Stimulated activated CD8-positive, alpha-beta memory T cell treated with anti-CD3 and anti-CD28 coated beads, Interleukin-7, amount 100 ng/mL, for 48 hours (primary cell): ENCODE results near the gene YWHAQ.
A peak's percentile ranks its signal among the peaks of the same experiment; 100 is the strongest.

Experiments used
- DNase-seq, 2 donors: peaks; one replicate each; pipeline ENCODE4 v3.0.0-alpha.2; 2020; ENCODE audit warnings: low read depth in 1 of 2; ENCODE audit errors: extremely low read depth in 1 of 2

YWHAQ gene

DNA sequence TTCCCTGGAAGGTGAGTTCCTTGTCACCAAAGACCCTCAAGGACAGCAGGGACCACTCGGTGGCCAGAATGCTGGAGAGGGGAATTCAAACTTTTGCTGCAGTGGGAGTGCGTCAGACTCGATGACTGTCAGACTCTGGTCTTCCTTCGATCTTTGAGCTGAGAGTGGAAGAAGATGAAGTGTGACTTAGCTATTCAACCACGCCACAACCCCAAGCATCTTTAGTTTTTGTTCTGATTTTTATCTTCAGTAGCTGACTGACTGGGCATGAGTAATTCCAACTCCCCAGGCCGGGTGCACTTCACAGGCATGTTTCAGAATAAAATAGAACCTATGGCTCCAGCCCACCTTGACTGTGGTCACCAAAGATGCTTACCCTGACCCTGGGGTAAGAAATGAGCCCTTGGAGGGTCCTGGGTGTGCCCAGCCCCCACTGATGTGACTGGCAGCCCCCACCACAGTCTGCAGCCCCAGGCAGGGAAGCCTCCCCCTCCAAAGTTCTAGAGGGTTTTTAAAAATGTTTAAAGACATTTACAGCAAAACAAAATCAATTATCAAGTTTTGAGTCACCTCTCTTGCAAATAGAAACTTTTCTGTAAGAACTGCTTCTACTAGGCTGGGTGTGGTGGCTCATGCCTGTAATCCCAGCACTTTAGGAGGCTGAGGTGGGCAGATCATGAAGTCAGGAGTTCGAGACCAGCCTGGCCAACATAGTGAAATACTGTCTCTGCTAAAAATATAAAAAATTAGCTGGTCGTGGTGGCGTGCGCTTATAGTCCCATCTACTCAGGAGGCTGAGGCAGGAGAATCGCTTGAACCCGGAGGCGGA is 24.9 kb upstream of the YWHAQ start:
- DNase-seq, result peak; percentile 51 to 81

DNA sequence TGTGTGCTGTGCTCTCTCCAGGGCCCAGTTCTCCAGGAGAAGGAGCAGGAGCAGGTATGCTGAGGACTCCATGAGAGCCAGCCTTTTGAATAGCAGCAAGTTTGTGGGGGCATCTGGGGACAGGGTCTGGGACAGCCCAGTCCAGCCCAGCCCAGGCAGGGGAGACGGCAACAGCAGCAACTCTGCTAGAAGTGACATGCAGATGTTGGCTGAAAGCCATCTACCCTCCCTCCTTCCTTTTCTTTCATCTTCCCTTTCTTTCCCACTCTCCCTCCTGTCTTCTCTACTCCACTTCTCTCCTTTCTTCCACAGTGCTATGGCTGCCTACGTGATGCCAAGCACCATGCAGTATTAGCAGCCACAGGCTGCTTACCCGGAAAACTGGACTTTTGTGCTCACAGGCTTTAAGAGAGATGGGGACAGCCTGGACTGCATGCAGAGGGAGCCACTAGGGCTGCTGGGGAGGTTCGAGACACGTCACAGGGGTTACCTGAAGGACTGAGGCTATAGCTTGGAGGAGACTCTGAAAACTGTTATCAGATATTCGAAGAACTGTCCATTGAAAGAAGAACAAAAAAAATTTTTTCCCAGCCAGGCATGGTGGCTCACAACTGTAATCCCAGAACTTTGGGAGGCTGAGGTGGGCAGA is 23.8 kb upstream of the YWHAQ start:
- DNase-seq, result no peak

DNA sequence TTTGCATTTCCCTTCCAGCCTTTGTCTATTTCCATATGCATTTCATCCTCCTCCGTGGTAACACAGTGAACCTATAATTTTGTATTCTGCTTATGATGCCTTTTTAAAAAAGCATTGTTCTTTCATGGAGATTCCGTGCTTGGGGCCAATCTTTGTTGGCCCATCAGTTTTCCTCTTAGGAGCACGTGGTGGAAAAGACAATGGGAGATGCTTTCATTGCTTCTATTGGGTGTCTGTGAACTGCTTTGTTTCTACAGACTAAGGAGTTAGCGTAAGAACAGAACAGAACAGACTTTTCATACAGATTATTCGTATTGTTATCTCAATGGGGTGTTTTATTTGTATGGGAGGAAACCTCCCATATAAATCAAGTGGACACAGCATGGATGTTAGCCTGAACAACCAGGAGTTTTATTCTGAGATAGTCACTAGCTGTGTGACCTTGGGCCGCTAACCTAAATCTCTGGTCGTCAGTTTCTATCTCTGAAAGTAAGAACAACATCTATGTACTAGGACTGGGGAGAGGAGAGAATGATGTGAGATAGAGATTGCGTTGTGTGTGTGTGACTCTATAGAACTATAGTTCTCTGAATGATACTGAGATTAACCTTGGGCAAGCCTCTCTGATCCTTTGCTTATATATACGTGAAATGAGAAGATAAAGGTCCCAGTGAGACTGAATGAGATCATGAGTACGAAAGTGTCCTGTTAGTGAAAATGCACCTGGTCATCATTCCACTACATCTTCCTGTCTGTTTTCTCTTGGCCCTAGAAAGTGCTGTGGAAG is 22.9 kb upstream of the YWHAQ start:
- no peak for DNase-seq

DNA sequence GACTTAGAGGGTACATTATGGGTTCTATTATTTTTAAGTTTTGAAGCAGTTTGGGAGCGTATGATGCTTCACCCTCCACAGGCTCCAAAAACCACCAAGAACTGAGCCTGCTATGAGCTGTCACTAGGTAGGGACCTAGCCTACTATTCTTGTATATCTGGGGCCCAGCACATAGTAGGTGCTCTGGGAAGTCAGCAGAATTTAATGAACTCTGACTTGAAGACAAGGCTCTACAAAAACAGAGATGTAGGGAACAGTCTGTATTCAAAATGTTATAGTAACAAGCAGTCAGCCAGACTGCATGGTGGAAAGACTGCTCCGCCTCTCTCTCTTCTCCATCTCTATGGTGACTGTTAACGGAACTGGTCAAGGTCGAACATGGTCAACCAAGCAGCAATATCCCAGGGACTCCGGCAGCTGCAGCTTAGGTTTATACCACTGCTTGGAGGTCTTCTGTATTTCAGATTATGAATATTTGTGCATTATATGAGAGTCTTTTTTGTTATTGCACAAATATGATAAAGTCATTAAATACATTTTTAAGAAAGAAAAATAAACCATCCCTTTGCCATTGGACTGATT is 22.2 kb upstream of the YWHAQ start:
- DNase-seq, result no peak

DNA sequence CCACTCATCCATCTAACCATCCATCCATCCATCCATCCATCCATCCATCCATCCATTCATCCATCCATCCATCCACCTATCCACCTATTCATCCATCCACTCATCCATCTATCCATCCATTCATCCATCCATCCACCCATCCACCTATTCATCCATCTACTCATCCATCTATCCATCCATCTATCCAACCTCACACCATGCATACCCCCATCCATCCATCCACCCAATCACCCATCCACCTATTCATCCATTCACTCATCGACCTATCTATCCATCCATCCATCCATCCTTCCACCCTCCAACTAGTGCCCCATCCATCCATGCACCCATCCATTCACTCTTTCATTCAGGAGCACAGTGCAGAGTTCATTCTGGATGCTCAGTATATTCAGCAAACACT is 21.5 kb upstream of the YWHAQ start:
- DNase-seq, result no peak

DNA sequence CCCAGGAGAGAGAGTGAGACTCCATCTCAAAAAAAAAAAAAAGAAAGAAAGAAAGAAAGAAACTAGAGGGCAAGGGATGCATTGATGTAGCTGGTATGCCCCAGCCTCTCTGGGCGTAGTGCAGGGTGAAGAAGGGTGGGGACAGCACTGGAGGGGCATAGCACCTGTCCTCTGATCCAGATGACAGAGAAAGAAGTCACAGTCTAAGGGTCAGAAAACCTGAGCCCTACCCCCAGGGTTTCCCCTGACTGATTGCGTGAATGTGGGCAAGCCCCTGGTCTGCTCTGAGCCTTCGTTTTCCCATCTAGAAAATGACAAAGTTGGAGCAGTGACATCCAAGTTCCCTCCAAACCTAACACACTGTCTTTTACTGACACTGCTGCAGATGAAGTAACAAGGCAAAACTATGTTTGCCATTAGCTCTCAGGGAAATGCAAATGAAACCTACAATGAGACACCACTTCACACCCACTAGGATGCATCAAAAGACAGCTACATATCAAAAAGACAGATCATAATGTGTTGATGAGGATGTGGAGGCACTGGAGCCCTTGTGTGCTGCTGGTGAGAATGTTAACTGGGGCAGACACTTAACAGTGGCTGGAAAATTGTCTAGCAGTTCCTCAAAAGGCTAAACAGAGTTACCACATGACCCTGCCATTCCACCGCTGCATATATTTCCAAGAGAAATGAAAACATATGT is 19.5 kb upstream of the YWHAQ start:
- DNase-seq, result no peak

DNA sequence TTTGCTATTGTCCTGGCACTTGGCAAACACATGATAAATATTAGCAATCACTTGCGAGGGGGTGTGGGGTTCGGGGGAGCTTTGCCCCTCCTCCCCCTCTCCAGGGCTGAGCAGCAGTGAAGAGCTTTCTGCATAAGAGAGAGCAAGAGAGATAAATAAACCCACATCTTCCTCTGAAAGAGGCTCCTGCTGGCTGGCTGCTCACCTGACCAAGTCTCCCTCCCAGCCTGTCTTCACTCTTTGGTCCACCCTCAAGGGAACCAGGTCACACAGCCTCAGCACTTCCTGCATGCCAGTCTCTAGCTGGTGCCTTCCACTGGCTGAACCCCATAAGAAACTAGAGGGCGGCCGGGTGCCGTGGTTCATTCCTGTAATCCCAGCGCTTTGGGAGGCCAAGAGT is 18.5 kb upstream of the YWHAQ start:
- DNase-seq, result no peak

DNA sequence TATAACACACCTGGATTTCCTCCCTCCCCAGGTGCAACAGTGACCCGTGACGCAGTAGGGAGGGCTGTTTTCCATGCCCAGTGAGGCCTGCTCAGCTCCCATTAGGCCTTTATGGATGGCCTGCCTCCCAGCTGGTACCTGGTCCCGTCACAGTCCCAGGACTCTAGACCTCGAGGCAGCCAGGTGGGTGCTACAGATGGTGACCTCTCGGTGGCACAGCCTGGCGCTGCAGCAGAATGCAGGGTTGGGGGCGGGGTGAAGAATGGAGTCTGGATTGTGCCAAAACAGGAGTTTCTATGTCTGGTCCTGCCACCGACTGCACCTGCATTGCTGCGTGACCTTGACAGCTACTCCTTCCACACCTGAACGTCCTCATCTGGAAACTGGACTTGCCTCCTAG is 18.0 kb upstream of the YWHAQ start:
- no peak for DNase-seq

DNA sequence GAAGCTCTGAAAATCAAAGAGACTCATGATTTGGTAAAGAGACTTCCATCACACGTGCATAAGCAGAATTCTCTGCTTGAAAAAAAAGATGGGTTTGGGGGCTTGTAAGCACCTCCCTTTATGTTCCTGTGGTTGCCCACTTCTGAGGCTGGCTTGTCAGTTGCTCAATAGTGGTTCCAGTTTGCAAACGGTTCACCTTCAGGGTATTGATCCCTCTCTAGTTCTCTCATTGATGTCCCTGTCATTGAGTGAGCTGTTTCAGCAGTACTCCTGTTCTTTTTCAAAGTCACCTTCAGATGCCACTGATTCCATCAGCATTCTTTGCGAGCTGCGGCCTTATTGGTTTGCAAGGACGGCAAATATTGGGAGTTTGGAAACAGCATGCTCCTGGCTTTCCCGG is 17.1 kb upstream of the YWHAQ start:
- DNase-seq, result no peak

DNA sequence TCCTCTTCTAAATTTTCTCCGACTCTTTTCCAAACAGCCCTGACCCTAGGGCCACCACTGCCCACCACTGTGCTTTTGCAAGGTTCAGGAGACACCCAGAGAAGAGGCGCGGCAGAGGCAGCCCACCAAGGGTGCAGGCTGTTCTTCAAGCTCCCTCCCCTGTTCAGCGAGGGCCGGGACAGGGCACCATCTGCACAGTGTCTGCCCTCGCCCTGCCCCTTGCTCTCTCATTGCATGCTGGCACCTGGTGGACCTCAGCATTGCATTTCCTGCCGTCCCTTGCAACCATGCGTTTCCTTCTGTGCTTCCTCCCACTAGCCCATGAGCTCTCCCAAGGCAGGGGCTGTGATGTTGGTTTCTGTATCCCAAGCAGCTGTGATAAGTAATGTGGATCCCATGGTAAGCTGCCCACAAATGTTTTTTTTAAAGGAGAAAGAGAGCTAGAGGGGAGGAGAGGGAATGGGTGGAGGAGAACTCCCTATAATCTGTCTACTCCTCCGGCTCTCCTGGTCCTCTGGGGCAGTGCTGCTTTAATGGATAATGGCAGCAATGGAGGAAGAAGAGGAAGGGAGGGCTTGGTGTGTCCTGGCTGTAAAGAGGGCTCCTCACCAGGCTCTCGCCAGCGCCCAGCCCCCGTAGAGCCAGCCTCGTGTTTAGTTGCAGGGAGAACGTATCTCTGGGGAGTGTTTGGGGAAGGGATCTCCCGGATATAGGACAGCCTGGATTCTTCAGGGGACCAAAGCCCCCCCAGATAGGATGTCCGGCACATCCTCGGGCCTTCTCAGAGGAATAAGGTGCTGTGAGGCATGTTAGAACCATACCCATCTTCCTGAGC is 15.6 kb upstream of the YWHAQ start:
- no peak for DNase-seq

DNA sequence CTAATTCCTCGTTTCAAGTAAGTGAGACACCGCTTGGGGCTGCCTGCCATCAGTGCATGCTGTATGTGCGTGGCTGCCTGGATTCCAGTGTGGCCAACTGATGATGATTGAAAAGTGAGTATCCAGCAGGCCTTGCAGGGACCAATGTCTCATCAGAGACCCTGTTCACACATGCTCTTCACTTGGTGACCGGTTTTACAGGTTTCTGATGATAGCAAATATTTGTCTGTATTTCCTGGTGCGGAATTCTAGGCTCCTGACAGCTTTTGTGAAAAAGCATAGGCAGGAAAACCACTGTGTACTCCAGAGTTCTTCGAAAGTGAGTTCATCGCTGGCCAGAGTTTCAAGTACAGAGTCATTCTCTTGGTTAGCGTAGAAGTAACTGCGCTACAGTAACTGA is 13.8 kb upstream of the YWHAQ start:
- DNase-seq, result no peak

DNA sequence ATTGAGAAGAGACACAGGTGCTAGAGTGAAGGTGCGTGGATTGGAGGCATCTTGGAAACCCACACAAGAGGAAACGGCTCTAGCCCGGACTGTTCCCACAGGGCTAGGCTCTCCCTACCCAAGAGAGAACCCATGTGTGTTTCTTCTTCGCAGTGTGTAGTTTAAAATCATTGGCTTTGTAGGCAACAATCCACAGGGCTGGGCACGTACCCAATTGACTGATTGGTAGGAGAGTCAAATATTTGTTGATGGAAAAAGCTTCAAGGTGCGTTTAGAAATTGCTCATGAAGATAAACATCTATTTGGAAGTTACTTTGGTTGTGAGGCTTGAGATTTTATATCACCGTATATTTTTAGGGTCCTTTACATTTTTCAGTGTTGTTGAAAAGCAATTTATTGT is 13.2 kb upstream of the YWHAQ start:
- no peak for DNase-seq

DNA sequence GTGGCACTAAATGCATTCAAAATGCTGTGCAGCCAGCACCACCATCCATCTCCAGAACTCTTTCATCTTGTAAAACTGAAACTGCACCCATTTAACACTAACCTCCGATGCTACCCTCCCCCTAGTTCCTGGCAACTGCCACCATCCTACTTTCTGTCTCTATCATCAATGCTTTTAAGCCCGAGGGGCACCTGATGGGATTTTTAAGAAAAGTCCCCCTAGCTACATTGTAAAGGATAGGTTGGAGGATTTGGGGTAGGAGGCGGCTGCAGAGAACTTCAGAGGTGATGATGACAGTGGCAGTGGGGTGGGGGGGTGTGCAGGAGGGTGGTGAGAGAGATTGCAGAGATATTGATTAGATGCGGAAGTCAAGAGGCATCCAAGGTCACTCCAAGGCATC is 10.8 kb upstream of the YWHAQ start:
- peak in 1 of 2 donors; percentile 46 for DNase-seq

DNA sequence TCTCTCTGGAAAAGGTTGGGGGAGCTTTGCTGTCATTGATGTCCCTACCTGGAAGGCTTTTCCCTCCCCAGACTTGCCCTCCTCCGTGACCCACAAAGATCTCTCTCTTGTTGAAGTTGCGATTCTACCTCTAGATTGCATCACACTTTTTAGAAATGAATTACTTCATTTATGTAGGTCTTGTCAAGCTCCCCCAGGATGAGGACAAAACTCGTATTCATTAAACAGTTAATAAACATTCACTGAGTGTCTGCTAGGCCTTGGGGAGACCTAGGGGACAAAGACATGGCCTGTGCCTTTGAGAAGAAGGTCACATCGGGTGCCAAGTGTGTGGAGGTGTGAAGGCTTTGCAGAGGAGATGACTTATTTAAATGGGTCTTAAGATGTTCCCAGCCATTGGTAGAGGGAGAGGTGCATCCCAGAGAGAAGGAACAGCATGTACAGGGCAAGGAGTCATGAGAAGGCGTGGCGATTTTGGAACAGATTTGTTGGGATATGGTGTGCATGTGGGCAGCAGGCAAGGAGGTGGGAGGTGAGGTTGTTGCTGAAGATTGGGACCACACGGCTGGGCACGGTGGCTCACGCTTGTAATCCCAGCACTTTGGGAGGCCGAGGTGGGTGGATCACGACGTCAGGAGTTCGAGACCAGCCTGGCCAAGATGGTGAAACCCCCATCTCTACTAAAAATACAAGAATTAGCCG is 9.8 kb upstream of the YWHAQ start:
- DNase-seq, result no peak

DNA sequence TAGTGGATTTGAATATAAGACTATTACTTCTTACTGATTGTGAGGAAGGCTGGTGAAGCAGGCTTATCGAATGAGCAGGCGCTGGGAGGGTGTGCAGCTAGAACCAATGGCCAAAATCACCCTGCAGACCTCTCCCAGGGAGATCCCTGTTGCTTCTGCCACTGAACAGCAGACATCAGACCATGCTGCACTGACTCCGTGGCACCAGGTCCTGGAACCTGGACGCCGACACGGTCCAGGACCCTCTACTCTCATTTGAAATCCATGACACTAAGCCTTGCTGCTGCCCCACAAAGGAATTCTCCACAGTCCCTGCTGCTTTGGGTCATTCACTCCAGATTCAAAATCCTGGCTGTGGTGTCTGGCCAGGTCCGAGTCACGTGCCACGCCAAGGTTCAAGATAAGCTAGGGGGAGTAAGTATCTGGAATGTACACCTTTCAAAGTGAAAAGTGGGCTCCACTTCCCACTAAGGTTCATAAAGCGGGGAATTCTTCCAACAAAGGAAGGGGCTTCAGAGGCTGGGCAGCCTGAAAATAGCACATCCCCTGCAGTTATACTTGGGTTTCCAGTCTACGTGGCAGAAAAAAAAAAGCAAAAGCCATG is 9.0 kb upstream of the YWHAQ start:
- DNase-seq, result no peak

DNA sequence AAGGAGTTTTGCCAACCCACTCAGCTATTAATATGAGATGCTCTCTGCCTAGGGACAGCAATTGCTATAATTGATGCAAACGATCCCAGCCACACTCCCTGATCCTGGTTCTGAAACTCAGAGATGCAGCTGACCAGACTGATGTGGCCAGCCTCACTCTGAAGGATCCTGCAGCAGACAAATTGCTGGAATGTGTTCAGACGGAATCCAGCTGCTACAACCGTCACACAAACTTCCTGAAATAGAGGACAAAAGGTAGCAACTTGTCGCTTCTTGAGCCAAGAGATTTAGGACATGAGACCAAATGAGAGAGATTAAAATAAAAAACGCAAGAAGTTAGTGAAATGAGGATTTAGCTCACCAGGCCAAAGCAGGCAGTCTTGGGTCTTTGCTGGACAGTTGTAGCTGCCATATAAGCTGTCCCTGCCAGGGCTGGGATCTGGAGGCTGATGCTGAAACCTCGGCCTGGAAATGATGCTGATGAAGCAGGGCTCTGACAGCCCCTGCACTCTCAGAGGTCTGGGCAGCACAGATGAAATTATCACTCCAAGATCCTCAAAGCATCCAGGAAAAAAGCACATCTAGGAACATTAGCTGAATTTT is 8.3 kb upstream of the YWHAQ start:
- no peak for DNase-seq

DNA sequence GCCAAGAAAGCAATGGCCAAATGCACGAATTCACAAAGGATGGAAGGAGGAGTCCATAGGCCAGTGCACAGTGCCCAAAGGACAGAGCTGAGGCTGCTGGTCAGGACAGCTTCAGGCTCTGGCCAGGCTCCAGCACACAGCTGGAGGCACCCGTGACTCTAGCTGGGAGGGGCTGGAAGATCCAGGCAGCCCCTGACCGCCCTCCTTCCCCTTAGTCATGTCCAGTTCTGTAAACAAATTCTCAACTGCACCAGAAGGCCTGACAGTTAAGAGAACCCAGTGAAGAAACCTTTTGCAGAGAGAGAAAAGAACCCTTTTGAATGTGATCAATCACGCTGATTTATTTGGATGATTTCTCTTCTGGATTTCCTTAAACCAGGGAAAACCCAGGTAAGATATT is 7.7 kb upstream of the YWHAQ start:
- DNase-seq, result no peak

DNA sequence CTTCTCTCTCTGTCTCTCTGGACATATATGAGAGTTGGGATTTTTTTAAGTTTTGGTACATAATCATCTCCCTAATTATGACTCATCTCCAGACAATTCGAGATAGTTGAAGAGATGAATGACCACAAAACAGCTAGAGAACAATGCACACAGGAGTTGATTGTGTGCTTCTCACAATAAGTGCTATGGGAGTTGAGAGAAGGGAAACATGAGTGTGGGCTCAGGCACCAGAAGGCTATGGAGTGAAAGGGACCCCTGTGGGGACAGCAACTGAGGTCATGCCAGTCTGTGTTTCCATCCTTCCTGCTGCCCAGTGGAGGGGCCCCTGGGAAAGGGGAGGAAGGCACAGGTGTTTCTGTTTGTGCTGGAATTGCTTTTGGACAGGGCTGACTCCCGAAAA is 6.5 kb upstream of the YWHAQ start:
- DNase-seq, result no peak

DNA sequence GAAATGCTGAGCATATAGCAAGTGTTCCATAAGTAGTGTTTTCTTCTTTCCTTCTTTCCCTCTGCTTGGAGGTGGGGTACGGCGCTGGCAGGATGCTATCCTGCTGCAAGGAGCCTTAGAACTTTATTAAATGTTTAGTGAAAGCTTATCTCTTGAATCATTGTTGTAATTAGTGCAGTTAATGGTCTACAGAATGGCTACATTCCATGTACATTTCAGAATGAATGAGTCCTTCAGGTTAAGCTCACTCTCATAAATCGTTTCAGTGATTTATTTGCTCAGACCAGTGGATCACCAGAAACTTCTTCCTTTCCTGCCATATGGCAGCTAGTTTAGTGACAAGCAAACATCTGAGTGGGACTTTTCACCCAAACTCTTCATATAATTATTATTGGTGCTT is 3.3 kb upstream of the YWHAQ start:
- DNase-seq, result no peak
